H1 (cell line): ENCODE measurements around the gene PPP1R12A. TPM values are rescaled to one million over a fixed set of nuclear protein-coding genes. Genes with fewer than 3 reads are reported as not detected.

ENCODE experiments used
- ASH2L ChIP-seq: fragments of 200-600, 300-600 bp; sonication (generic); IDR thresholded peaks from one replicate; pipeline ENCODE4 v1.7.1; 2017; ENCODE audit warnings: low read length
- SP2 ChIP-seq: IDR thresholded peaks from 2 replicates; pipeline ENCODE4 v1.6.1; 2012; ENCODE audit warnings: mild to moderate bottlenecking, low read length, inconsistent platforms
- SRF ChIP-seq: IDR thresholded peaks from 2 replicates; pipeline ENCODE4 v1.6.1; 2011; ENCODE audit warnings: mild to moderate bottlenecking, low read depth, low read length, moderate library complexity
- TAF7 ChIP-seq: optimal IDR thresholded peaks from 2 replicates; pipeline ENCODE3; 2011; ENCODE audit warnings: low read depth, mild to moderate bottlenecking, inconsistent platforms, low read length, moderate library complexity, borderline replicate concordance
- polyA plus RNA-seq, 7 experiments: library from polyadenylated mRNA; depleted of rRNA in 3 of 7; stranded (reverse) in 5 of 7; unstranded in 2 of 7; fragments of >200 nt in 5 of 7; fragments of 200-250 nt in 2 of 7; gene quantifications; 1 replicate in 5 of 7; 2 replicates in 1 of 7; 4 replicates in 1 of 7; pipeline versions ENCODE4 v1.2.1 to v1.2.3, GENCODE V29; 2011 to 2013; ENCODE audit warnings: missing spikeins in 2 of 7, mixed read lengths in 2 of 7
- total RNA-seq: library from RNA; stranded (reverse); fragmentation: NEBNext Ultra II Directional; extraction: Animal tissue kit (Norgen Biotek cat#: 25700); gene quantifications from 2 replicates; pipeline ENCODE4 v1.2.1, GENCODE V29; 2021

PPP1R12A gene
- total and polyA plus RNA-seq, 2 of the 8 experiments (the other 6 are each of a cell fraction or from before 2014, with no cell fraction given), result 14.7 to 81.5 TPM

GRCh38 chr12:79932357-79932756 is 2.5 kb downstream of the PPP1R12A start (continued):
- no peak for TF ChIP-seq ASH2L
- no peak for TF ChIP-seq SRF
- TF ChIP-seq TAF7, result no peak
- no peak for TF ChIP-seq SP2
